Measurements from ENCODE around the gene NRN1L.
"Not testable (repeated sequence)": the region's sequence is repeated elsewhere in the genome, so short reads cannot be mapped to it uniquely, and the experiment has no call there.

NRN1L gene

DNA sequence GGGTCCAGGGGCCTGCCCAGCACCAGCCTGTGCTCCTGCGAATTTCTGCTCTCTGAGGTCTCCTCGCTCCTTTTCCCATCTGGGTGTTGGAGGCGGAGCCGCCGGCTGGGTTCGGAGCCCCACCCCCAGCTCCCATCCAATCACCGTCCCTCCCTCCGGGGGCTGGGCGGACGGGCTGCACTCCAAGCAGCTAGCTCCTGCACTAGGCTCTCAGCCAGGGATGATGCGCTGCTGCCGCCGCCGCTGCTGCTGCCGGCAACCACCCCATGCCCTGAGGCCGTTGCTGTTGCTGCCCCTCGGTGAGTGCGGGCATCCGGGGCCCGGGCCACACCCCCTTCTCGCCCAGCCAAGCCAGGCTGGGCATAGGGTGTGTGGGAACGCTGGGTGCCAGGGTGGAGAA, at the start of gene NRN1L:
Gene NRN1L (plus strand): TSS at position 202 of the 400 bp plus-strand sequence. CDS start 19 bp downstream, at position 221.
- DNase-seq, result no peak

DNA sequence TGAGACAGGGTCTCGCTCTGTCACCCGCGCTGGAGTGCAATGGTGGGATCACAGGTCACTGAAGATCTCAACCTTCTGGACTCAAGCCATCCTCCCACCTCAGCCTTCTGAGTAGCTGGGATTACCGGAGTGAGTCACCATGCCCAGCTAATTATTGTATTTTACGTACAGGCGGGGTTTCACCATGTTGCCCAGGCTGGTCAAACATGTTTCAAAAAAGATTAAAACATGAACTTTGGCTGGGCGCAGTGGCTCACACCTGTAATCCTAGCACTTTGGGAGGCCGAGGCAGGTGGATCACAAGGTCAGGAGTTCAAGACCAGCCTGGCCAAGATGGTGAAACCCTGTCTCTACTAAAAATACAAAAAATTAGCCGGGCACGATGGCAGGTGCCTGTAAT, 47.5 kb upstream of the NRN1L start:
- not testable (repeated sequence) for DNase-seq

DNA sequence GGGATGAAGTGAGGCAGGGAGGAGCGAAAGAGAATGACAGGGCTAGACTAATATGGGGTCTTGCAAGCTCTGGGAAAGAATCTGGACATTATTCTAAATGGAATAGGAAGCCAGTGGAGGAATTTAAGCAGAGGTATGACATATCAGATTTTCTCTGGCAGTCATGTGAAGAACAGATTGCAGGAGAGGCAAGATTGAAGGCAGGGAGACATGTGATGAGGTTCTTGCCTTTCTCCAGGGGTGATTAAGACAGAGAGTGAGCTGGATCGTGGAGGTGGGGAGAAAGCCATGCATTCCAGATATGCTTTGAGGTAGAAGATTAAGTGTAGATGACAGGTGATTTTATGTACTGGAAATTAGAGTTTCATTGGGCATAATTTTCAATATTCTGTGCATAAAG, 46.9 kb upstream of the NRN1L start:
- DNase-seq, result no peak

DNA sequence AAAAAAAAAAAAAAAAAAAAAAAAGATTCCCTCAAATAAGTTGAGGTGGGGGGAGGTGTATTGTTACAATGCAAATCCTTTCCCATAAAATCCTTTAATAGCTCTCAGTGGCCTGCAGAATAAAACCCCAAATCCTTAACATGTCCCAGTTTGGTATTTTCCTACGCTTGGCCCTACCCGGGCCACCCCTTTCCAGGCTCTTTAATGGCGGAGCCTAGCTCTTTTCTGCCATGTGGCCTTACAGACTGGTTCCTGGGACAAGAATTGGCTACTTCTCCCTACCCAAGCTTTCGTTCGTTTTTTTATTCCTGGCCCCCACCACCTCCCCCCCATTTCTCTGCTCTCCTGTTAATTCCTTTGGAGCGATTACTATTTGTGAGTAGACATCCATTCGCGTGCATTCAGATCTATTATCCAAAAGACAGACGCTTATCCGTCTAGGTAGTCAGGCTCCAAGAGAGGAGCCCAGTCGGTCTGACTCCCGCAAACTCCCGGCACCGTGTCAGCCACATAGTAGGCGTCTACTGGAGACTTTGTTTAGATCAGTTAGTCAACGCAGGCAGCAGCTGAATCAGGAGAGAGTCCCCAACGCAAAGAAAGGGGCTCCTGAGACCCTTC, 43.4 kb upstream of the NRN1L start:
- no peak for DNase-seq

DNA sequence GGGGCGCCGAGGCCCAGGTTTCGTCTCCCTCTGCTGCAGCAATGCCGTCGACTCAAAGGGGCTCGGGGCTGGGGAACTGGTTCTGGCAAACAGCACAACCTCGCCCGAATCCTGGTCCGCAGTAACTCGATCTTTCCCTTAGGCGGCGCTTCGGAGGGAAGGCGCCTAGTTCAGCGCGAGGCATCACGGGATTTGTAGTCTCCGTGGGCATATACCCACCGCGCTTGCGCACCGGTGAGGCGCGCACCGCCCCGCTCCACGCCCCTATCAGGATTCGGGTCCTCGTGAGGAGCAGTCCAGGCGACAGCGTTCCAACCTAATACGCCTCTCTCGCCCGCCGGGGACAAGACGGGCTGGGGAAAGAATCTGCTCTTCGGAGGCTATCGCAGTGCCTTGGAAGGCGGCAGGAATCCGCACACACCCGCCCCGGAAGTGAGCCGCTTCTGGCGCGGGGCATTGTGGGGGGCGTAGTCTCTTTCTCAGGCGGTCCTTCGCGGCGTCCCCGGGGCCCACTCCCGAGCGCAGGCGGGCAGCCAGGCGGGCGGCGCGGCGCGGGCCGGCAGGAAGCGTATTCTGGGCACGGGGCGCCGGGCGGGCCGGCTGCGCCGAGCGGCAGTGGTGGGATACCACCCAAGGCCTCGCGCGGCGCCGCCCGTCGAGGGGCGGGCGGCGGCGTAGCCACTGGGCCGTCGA, 42.7 kb upstream of the NRN1L start, which contains the start of gene THAP11:
Gene THAP11 (plus strand): TSS at position 505 of the 693 bp plus-strand sequence. CDS start 235 bp downstream, outside the sequence.
- peak; percentile 97 for DNase-seq

DNA sequence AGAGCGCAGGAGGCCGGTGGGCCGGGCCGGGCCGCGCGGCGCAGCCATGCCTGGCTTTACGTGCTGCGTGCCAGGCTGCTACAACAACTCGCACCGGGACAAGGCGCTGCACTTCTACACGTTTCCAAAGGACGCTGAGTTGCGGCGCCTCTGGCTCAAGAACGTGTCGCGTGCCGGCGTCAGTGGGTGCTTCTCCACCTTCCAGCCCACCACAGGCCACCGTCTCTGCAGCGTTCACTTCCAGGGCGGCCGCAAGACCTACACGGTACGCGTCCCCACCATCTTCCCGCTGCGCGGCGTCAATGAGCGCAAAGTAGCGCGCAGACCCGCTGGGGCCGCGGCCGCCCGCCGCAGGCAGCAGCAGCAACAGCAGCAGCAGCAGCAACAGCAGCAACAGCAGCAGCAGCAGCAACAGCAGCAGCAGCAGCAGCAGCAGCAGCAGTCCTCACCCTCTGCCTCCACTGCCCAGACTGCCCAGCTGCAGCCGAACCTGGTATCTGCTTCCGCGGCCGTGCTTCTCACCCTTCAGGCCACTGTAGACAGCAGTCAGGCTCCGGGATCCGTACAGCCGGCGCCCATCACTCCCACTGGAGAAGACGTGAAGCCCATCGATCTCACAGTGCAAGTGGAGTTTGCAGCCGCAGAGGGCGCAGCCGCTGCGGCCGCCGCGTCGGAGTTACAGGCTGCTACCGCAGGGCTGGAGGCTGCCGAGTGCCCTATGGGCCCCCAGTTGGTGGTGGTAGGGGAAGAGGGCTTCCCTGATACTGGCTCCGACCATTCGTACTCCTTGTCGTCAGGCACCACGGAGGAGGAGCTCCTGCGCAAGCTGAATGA, 42.0 kb upstream of the NRN1L start:
- DNase-seq, result peak; percentile 61

DNA sequence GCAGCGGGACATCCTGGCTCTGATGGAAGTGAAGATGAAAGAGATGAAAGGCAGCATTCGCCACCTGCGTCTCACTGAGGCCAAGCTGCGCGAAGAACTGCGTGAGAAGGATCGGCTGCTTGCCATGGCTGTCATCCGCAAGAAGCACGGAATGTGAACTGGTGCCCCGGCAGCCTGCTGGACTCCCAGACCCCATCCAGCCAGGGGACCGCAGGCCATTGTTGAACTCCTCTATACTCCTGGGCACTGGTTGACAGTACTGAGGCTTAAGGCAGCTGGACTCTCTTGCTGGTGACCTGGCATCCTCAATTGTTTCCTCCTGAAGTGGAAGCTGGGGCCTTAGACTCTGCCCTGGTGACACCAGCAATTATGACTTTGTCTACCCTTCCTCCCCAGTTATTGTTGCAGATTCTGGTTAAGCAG, 41.3 kb upstream of the NRN1L start:
- no peak for DNase-seq

DNA sequence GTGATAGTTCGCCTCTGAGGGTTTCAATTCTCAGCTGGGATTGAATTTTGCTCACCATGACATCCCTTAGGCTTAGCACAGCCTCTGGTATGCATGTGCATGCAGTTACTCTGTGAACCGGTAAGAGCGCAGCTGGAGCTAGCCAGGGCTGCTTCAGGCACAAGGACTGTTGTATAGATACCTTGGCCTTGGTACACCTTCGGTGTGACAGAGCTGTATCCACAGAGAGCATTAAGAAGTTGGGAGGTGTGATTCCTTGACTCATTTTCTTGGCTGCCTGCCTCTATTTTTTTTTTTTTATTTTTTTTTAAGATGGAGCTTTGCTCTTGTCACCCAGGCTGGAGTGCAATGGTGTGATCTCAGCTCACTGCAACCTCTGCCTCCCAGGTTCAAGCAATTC, 40.2 kb upstream of the NRN1L start:
- no peak for DNase-seq

DNA sequence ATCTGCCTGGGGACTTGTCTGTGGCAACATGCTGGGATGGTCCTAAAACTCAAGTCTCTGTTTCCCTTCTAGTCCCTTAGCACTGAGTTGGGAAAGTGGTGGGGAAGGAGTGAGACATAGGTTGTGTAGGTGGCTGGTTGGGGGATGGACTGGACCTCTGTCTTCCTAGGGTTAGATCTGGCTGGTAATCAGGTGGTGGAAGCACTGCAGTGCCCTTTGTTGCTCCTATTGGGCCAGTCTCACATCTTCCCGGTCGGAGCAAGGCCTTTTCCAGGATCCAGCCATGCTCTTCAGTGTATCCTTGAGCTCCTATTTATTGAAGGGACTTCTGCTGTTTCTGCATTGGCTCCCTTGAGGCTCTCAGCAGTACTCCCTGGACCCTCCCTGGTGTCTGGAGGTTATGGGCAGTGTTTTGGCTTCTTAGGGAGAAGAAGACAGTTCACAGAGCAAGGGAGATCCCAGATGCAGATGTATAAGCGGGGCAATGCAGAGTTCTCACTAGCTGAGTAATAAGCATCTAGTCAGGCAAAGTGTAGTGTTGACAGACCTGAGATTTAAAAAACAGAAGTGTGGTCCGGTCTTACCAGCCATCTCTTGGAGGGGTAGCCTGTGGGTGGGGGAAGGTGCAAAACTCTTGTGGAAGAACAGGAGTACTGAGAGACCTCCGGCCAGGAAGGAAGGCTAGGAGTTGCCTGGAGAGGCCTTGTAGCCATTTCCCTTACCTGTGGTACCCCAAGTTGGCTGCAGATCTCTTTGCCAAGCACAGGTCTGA, 39.2 kb upstream of the NRN1L start:
- no peak for DNase-seq

DNA sequence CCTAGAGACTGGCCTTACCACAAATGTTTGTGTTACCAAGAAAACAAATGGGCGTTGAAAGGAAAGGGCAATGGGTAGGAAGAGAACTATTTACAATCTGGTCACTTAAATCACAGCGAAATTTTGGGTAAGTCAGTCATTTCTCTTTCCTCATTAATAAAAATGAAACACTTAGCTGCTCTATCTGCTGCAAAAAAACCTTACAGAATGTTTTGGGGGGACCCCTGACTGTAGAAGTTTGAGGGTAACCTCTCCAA, 38.7 kb upstream of the NRN1L start:
- DNase-seq, result no peak

DNA sequence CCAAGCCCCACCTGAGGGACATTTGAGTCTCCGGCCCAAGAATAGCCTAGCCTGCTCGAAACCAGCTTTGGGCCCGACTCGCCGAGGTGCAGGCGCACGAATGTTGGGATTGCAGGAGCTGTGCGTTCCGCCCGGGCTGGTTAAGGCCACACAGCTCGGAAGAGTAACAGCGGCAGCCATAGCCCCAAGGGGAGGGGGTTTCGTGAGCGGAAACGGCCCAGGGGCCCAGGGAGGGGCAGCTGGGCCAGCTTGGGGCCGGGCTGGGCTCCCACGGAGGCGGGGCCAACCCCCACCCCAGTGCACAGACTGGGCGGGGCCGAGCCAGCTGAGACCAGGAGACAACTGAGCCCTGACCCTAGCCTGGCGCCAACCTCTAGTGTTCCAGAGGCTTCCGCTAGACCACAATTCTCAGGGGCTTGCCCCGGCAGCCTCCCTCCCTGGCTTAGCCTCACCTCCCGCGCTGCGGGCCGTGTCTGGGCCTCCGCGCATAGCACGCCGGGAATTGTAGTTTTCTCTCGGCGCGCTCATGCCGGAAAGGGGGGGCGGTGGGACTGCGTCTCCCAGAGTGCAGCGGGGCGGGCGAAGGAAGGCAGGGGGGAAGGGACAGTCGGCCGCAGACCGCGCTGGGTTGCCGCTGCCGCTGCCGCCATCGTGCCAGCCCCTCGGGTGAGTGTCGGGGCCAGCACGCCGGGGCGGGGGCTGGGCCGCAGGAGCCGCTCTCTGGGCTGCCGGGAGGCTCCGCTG, 38.2 kb upstream of the NRN1L start, which contains the start of gene NUTF2:
Gene NUTF2 (plus strand): TSS at position 614 of the 744 bp plus-strand sequence. CDS start 18,198 bp downstream, outside the sequence.
- peak; percentile 95 for DNase-seq

DNA sequence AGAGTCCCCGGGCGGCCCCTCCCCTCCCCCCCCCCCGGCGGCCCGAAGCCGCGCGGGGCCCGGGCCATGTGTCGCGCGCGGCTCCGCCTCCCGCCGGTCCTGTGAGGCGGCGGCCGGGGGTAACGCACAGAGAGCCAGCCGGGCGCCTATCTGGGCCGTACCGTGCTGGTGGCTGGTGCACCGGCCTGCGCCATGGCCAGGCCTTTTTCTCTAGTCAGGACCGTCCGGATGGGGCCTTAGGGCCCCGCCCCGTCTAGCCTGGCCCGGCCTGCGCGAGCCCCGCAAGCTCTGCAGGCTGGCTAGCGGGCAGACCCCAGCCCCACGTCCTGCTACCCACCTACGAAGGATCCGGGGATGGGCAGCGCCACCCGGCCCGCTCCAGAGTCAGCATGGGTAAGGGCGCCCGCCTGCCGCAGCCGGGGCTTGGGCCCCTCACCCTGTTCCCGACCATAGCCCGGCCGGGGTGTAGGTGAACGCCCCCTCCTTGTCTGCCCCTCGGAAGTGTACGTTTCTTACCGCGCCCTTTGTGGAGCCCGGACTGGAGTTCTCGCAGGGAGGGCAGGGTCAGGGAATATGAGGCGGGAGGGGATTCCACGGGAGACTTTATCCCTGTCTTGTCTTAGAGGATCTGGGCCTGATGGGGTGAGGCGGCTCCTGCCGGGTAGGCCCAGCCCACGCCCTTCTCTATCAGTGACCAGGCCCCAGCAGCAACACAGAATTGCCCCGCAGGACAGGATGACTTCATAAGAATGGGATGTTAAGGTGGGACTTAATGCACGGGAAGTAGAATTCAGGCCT, 37.4 kb upstream of the NRN1L start, which contains the start of gene CENPT:
Gene CENPT (minus strand): TSS at position 630 of the 798 bp plus-strand sequence. CDS start 13,834 bp downstream, outside the sequence.
- DNase-seq, result peak; percentile 87

DNA sequence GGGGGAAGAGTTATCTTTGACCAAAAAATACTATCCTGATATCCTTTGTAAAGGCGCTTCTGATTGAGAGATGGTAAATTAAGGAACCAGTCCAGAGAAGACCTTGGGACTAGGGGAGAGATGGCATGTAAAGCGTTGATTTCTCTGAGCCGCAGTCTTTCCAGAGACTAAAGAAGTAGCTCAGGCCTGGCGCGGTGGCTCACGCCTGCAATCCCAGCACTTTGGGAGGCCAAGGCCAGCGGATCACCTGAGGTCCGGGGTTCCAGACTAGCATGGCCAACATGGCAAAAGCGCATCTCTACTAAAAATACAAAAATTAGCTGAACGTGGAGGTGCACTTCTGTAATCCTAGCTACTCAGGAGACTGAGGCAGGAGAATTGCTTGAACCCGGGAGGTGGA, 36.6 kb upstream of the NRN1L start:
- DNase-seq, result no peak

DNA sequence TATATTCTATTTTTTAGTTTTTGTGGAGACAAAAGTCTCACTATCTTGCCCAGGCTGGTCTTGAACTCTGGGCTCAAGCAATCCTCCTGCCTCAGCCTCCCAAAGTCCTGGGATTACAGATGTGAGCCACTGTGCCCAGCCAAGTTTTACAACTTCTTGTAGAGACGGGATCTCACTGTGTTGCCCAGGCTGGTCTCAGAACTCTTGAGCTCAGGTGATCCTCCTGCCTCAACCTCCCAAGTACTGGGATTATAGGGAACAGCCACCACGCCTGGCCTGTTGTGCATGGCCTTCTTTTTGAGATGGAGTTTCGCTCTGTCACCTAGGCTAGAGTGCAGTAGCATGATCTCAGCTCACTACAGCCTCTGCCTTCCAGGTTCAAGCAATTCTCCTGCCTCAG, 31.0 kb upstream of the NRN1L start:
- DNase-seq, result no peak

DNA sequence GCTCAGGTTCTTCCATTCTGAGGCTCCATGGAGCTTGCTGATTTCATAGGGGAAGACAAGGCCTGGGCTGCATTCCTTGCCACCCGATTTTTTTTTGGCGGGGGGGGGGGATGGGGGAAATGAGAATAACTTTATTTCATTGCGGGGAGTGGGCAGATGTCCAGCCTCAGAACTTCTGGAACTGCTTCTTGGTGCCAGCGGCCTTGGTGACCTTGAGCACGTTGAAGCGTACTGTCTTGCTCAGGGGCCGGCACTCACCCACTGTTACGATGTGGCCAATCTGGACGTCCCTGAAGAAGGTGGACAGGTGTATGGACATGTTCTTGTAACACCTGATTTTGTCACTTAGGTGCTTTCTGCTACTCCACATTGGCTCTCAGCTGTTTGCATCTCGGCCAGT, 28.9 kb upstream of the NRN1L start:
- DNase-seq, result no peak

DNA sequence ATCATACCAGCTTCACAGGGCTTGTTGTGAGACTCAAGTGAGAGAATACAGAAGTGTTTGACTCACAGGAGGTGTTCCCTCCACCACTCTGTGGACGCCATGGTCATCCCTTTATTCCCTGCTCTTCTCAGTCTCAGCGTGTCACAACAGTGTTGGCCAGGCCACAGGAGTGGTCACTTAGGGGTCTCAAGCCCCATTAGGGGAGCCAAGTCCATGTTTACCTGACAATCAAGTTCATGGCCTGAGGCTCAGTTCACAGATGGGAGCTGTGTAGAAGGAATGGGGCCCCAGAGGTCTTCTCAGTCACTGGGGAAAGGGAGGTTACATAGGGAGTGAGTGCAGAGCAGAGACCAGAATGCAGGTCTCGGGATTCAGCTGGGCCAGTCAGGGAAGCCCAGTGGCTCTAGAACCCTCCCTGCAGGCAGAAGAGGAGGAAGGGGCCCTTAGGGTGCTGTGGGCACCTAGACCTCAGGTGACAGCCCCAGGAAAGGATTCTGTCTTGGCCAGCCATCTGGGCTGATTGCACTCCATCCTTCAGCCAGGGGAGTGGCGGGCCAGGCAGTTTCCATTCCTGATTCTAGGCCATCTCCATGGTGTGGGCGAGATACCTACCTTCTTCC, 27.6 kb upstream of the NRN1L start:
- DNase-seq, result no peak

DNA sequence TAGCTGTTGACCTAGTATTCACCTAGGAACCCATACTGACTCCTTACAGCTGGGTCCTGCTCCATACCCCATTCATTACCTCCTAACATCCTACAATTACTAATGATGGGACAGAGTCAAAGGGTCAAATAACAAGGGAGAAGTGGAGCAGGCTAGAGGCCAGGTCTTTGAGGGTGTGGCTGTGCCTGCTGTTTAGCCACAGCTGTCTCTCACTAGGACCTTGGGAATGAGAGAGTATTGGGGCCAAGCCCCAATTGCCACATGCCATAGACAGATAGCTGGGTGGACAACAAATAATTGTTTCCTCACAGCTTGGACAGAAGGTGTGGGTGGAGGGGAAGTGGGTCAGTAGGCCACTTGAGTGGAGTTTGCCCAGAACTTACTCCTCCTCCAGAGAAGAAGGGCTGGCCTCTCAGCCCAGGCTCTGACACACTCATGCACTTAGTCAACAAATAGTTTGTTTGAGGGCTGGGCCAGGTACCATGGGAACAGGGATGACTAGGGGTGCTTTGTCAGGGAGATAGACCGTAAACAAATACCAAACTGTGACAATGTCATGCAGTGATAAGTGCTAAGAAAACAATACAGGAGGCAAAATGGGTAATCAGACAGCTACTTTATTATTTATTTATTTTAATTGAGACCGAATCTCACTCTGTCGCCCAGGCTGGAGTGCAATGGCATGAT, 27.0 kb upstream of the NRN1L start:
- DNase-seq, result peak; percentile 43

DNA sequence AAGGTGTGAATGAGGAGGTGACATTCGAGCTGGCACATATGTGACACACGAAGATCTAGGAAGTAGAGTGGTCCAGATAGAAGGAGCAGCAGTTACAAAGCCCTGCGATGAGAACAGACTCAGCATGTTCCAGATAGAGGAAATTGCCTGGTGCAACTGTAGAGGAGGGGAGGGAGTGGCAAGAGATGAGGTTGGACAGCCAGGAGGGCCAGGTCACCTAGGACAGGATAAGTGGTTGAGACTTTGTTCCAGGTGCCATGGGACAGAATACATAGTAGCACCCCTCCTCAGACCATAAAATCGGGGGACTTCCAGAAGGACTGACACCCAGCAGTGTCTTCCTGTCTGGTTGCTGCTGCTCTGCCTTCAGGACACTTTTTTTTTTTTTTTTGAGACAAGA, 26.2 kb upstream of the NRN1L start:
- no peak for DNase-seq

DNA sequence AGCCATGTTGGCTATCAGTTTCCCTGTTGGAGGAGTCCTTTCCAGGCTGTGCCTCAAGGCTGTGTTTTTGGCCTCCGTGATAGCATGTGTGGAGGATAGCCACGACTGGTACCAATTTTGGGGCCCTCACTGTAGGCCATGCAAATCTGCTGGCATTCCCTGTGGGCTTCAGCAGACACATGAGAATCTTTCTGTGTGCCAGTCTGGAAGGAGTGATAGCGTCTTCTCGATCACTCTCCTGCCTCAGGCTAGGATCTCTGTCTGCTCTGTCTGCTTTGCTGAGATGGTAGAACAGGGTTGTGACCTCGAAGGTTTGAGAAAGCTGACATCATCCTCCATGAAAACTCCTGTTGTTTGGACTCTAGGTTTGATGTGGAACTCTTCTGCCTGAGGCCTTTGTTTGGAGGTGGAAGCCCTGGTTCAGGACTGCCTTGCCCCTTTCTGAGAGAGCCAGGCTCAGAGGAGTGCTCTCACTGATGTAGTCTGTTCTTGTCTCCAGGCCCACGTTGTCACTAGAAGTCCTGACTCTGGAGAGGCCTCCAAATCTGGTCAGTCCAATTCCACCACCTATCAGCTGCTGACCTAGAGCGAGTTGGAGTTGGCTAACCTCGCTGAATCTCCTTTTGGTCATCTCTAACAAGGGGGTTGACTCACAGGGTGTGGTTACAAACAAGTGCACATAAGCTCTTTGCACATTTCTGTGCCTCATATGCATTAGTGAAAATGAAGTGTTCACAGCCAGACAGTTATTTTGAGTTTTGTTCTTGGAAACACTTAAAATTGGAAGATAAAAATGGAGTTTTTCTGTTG, 23.9 kb upstream of the NRN1L start:
- DNase-seq, result peak; percentile 32
